WERI-Rb-1 (cell line): Measurements from ENCODE around the gene MAU2.

ENCODE experiments used
- DNase-seq: peaks from one replicate; pipeline ENCODE4 v3.0.0-alpha.2; 2020
- H3K27ac ChIP-seq: fragments of 250-450 bp; sonication (Bioruptor Pico); 2 replicates; pipeline ENCODE4 v1.5.1; 2020; ENCODE audit warnings: mild to moderate bottlenecking, moderate library complexity
- H3K27me3 ChIP-seq: fragments of 250-450 bp; sonication (Bioruptor Pico); 2 replicates; pipeline ENCODE4 v1.5.1; 2021; ENCODE audit warnings: mild to moderate bottlenecking, low read depth, moderate library complexity; ENCODE audit not compliant: insufficient read depth, severe bottlenecking
- H3K36me3 ChIP-seq: fragments of 250-450 bp; sonication (Bioruptor Pico); 2 replicates; pipeline ENCODE4 v1.5.1; 2020; ENCODE audit warnings: mild to moderate bottlenecking, moderate library complexity
- H3K4me3 ChIP-seq: 2 replicates; pipeline ENCODE4 v1.5.1; 2011; ENCODE audit warnings: low read depth, mild to moderate bottlenecking, control low read depth, low read length
- H3K9me3 ChIP-seq: fragments of 250-450 bp; sonication (Bioruptor Pico); 2 replicates; pipeline ENCODE4 v1.5.1; 2021; ENCODE audit warnings: mild to moderate bottlenecking, moderate library complexity; ENCODE audit not compliant: severe bottlenecking
- CTCF ChIP-seq: IDR thresholded peaks from 2 replicates; pipeline ENCODE4 v1.5.1; 2011; ENCODE audit warnings: low read depth, mild to moderate bottlenecking, control low read depth, inconsistent platforms, low read length

The MAU2 gene

GRCh38 chr19:19352823-19353222 is 32.2 kb downstream of the MAU2 start:
- no peak overlapping the region for H3K27ac ChIP-seq
- DNase-seq = no peak
- no peak for TF ChIP-seq CTCF
- H3K36me3 ChIP-seq = peaks cover 80% of the 10 kb centered on the region
- H3K4me3 ChIP-seq = no peak overlapping the region
- no peaks in the 10 kb centered on the region for H3K9me3 ChIP-seq
- H3K27me3 ChIP-seq = no peaks in the 10 kb centered on the region

GRCh38 chr19:19354007-19354406 is 33.4 kb downstream of the MAU2 start:
- Histone ChIP-seq H3K27ac (no peak overlapping the region), H3K27me3 (no peaks in the 10 kb centered on the region), H3K4me3 (no peak overlapping the region), H3K36me3 (peaks cover 71% of the 10 kb centered on the region), H3K9me3 (no peaks in the 10 kb centered on the region)
- DNase-seq = no peak
- TF ChIP-seq CTCF = no peak

- no peak for DNase-seq
- TF ChIP-seq CTCF = no peak
- Histone ChIP-seq H3K27me3 (no peaks in the 10 kb centered on the region), H3K4me3 (no peak overlapping the region), H3K9me3 (no peaks in the 10 kb centered on the region), H3K36me3 (peaks cover 64% of the 10 kb centered on the region), H3K27ac (no peak overlapping the region)
Measured at GRCh38 chr19:19354932-19355331, 34.3 kb downstream of the MAU2 start.

- Histone ChIP-seq H3K4me3 (no peak overlapping the region), H3K9me3 (no peaks in the 10 kb centered on the region), H3K36me3 (peaks cover 59% of the 10 kb centered on the region), H3K27me3 (no peaks in the 10 kb centered on the region), H3K27ac (no peak overlapping the region)
- DNase-seq = no peak
- no peak for TF ChIP-seq CTCF
Measured at GRCh38 chr19:19355606-19356139, 35.0 kb downstream of the MAU2 start.

- no peak overlapping the region for H3K4me3 ChIP-seq
- no peak for TF ChIP-seq CTCF
- peaks cover 51% of the 10 kb centered on the region for H3K36me3 ChIP-seq
- no peak overlapping the region for H3K27ac ChIP-seq
- no peak for DNase-seq
- no peaks in the 10 kb centered on the region for H3K9me3 ChIP-seq
- no peaks in the 10 kb centered on the region for H3K27me3 ChIP-seq
Measured at GRCh38 chr19:19356500-19356899, 35.9 kb downstream of the MAU2 start.

GRCh38 chr19:19356901-19357566 is 36.4 kb downstream of the MAU2 start:
- DNase-seq = no peak
- no peak for TF ChIP-seq CTCF
- H3K4me3 ChIP-seq = no peak overlapping the region
- no peak overlapping the region for H3K27ac ChIP-seq
- H3K27me3 ChIP-seq = no peaks in the 10 kb centered on the region
- H3K36me3 ChIP-seq = peaks cover 50% of the 10 kb centered on the region
- H3K9me3 ChIP-seq = no peaks in the 10 kb centered on the region
